Measurements from ENCODE around the gene CCDC190. TPM values are rescaled to one million over a fixed set of nuclear protein-coding genes. Genes with fewer than 3 reads are reported as not detected.
A peak's percentile ranks its signal among the peaks of the same experiment; 100 is the strongest.

The CCDC190 gene
- total and polyA plus RNA-seq, 7 donors = 0.04 TPM; not detected in 6

DNA sequence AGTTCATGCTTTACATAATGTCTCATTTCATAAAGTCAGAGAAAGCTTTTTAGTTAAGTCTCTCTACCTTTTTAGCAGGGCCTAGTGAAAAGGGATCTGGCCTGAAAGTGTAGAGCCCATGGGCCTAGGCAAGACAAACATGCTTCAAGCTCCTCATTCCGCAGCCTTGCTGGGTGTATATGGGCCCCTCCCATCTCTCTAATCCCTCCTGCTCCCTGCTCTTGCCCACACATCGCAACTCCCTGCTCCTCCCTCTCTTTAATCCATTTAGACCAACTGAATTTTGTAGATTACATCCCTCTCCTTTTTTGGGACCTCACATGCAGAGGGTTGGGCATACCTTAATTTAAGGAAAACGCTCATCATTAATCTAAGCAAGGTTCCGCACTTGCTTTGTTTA is 42.3 kb upstream of the CCDC190 start:
- WGBS, 3 donors = 82 to 95% (median 90%) methylated on average over 4 of the region's 4 CpGs

DNA sequence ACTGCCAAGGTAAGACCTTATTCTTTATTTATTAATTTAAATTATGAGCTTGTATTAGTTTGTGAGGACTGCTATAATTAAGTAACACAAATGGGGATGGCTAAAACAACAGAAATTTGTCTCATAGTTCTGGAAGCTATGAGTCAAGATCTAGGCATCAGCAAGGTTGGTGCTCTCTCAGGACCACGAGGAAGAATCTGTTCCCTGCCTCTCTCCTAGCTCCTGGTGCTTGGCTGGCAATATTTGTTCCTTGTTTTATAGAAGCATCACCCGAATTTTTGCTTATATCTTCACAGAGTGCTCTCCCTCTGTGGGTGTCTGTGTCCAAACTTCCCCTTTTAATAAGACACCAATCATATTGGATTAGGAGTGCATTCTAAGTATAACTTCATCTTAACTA is 41.4 kb upstream of the CCDC190 start:
- H3K4me1 ChIP-seq = peaks cover 50% of the 10 kb centered on the region
- H3K4me3 ChIP-seq = no peak overlapping the region
- 61 to 70% (median 66%) methylated on average over 2 of the region's 2 CpGs for WGBS, 3 donors
- peak overlapping the region; percentile 76 for H3K27ac ChIP-seq
- intact Hi-C loops (cut with DNase I) = loop anchor here (5.0 kb wide), 1 partner anchor 40 kb away; no protein-coding TSS in a partner anchor
- H3K36me3 ChIP-seq (ENCODE audit: insufficient read depth in 1 of 2, low read depth in 1 of 2) = no peaks in the 10 kb centered on the region
- no peaks in the 10 kb centered on the region for H3K9me3 ChIP-seq
- DNase-seq (no peak), ATAC-seq (no peak)
- TF ChIP-seq, protein P1, sequence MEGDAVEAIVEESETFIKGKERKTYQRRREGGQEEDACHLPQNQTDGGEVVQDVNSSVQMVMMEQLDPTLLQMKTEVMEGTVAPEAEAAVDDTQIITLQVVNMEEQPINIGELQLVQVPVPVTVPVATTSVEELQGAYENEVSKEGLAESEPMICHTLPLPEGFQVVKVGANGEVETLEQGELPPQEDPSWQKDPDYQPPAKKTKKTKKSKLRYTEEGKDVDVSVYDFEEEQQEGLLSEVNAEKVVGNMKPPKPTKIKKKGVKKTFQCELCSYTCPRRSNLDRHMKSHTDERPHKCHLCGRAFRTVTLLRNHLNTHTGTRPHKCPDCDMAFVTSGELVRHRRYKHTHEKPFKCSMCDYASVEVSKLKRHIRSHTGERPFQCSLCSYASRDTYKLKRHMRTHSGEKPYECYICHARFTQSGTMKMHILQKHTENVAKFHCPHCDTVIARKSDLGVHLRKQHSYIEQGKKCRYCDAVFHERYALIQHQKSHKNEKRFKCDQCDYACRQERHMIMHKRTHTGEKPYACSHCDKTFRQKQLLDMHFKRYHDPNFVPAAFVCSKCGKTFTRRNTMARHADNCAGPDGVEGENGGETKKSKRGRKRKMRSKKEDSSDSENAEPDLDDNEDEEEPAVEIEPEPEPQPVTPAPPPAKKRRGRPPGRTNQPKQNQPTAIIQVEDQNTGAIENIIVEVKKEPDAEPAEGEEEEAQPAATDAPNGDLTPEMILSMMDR (IDR thresholded peaks at IDR 0.05) = no peak
- H3K27me3 ChIP-seq (ENCODE audit: insufficient read depth in 3 of 3, low read length in 2 of 3) = no peaks in the 10 kb centered on the region

More for the DNA sequence above, 42.3 kb upstream of the CCDC190 start:
- Histone ChIP-seq H3K9me3 (no peaks in the 10 kb centered on the region), H3K4me3 (no peak overlapping the region), H3K27me3 (ENCODE audit: insufficient read depth in 3 of 3, low read length in 2 of 3) (no peaks in the 10 kb centered on the region), H3K27ac (peak overlapping the region; percentile 76), H3K4me1 (peaks cover 51% of the 10 kb centered on the region), H3K36me3 (ENCODE audit: insufficient read depth in 1 of 2, low read depth in 1 of 2) (no peaks in the 10 kb centered on the region)
- intact Hi-C loops (cut with DNase I) = loop anchor here (5.0 kb wide), 1 partner anchor 39 kb away; no protein-coding TSS in a partner anchor
- DNase-seq (no peak), ATAC-seq (no peak)
- TF ChIP-seq, protein P1 (IDR thresholded peaks at IDR 0.05) = no peak

DNA sequence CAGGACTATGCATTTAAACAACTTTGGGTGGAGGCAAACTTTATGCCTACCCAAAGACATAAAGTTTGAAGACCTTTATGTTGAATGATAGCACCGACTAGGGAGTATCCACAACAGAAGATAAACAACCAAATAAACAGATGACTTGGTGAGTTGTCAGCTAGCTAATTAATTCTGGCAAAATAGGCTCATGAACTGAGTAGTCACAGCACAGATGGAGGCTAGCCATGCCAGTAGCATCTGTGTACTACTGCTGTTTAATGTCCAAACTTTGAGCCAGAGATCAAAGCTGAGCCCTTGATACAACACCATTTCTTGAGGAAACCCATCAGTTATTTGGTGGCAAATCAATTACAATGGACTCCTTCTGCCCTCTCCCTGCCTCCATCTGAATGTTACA is 40.3 kb upstream of the CCDC190 start:
- H3K9me3 ChIP-seq = no peaks in the 10 kb centered on the region
- peak overlapping the region; percentile 84 for H3K27ac ChIP-seq
- no peaks in the 10 kb centered on the region for H3K36me3 ChIP-seq (ENCODE audit: insufficient read depth in 1 of 2, low read depth in 1 of 2)
- no peak overlapping the region for H3K4me3 ChIP-seq
- ATAC-seq (no peak), DNase-seq (no peak)
- intact Hi-C loops (cut with DNase I) = loop anchor here (5.0 kb wide), 1 partner anchor 41 kb away; no protein-coding TSS in a partner anchor
- TF ChIP-seq, protein P1 (IDR thresholded peaks at IDR 0.05) = no peak
- peaks cover 53% of the 10 kb centered on the region for H3K4me1 ChIP-seq
- 44 to 67% (median 61%) methylated on average over 1 of the region's 1 CpG for WGBS, 3 donors
- no peaks in the 10 kb centered on the region for H3K27me3 ChIP-seq (ENCODE audit: insufficient read depth in 3 of 3, low read length in 2 of 3)

DNA sequence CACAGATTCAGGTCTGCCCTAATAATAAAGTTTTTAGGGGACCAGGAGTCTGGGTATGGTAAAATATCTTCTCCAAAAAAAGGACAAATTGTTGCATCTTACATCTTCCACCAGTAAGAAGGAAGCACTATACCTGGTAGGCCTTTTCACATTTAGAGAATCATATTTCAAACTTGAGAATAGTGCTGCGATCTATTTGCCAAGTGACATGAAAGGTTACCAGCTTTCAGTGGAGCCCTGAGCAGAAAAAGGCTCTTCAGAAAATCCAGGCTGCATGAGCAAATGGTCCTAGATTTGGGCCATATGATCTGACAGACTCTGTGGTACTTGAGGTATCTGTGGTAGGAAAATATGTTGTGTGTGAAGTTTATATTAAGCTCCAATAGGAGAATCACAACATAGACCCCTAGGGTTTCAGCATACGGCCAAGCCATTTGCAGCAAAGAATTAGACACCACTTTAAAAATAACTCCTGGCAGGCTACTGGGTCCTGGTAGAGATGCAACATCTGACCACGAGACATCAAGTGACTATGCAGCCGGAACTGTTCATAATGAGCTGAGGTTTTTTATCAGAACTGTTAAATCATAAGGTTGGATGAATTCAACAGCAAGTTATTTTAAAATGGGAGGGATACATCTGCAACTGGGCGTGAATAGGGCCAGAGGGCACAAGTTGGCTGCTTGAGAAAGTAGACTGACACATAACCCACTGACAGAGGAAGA is 38.6 kb upstream of the CCDC190 start:
- H3K27me3 ChIP-seq (ENCODE audit: insufficient read depth in 3 of 3, low read length in 2 of 3) = no peaks in the 10 kb centered on the region
- WGBS, 3 donors = 20 to 28% (median 21%) methylated on average over 5 of the region's 5 CpGs
- ATAC-seq (peak; percentile 94 to 96 (median 96)), DNase-seq (no peak)
- TF ChIP-seq, protein P1 (IDR thresholded peaks at IDR 0.05) = no peak
- H3K27ac ChIP-seq = peak overlapping the region; percentile 84
- intact Hi-C loops (cut with DNase I) = loop anchor here (5.0 kb wide), 1 partner anchor 43 kb away; no protein-coding TSS in a partner anchor
- no peaks in the 10 kb centered on the region for H3K9me3 ChIP-seq
- H3K4me1 ChIP-seq = peaks cover 37% of the 10 kb centered on the region
- H3K4me3 ChIP-seq = no peak overlapping the region
- no peaks in the 10 kb centered on the region for H3K36me3 ChIP-seq (ENCODE audit: insufficient read depth in 1 of 2, low read depth in 1 of 2)

DNA sequence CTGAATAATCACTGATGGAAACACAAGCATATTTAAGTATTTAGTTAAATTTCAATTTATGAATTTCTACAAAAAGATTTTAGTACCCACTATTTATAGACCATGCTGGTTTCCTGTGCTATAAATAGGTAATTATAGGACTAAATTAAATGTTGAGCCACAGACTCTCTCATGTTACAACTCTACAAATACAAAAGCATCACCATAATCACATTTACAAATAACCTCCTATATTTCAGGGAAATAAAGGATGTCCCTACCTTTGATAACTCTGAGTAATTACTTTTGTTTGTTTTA is 32.6 kb upstream of the CCDC190 start:
- ATAC-seq = peak in 2 of 4 donors; percentile 32 to 46
- no peaks in the 10 kb centered on the region for H3K27me3 ChIP-seq (ENCODE audit: insufficient read depth in 3 of 3, low read length in 2 of 3)
- H3K4me3 ChIP-seq = no peak overlapping the region
- intact Hi-C loops (cut with DNase I) = no loop called here
- TF ChIP-seq, protein P1 (IDR thresholded peaks at IDR 0.05) = no peak
- peaks cover 23% of the 10 kb centered on the region for H3K4me1 ChIP-seq
- no peak for DNase-seq
- H3K9me3 ChIP-seq = no peaks in the 10 kb centered on the region
- H3K36me3 ChIP-seq (ENCODE audit: insufficient read depth in 1 of 2, low read depth in 1 of 2) = no peaks in the 10 kb centered on the region
- H3K27ac ChIP-seq = no peak overlapping the region

All from psoas muscle (tissue), 8 donors.